ENCODE data around the gene LBX2. TPM values are rescaled to one million over a fixed set of nuclear protein-coding genes. Genes with fewer than 3 reads are reported as not detected.

The LBX2 gene
- total and polyA plus RNA-seq, 9 of the 15 experiments (the other 6 are each of a cell fraction or from before 2014, with no cell fraction given): 0.39 to 6.2 (median 1.8) TPM; not detected in 1

DNA sequence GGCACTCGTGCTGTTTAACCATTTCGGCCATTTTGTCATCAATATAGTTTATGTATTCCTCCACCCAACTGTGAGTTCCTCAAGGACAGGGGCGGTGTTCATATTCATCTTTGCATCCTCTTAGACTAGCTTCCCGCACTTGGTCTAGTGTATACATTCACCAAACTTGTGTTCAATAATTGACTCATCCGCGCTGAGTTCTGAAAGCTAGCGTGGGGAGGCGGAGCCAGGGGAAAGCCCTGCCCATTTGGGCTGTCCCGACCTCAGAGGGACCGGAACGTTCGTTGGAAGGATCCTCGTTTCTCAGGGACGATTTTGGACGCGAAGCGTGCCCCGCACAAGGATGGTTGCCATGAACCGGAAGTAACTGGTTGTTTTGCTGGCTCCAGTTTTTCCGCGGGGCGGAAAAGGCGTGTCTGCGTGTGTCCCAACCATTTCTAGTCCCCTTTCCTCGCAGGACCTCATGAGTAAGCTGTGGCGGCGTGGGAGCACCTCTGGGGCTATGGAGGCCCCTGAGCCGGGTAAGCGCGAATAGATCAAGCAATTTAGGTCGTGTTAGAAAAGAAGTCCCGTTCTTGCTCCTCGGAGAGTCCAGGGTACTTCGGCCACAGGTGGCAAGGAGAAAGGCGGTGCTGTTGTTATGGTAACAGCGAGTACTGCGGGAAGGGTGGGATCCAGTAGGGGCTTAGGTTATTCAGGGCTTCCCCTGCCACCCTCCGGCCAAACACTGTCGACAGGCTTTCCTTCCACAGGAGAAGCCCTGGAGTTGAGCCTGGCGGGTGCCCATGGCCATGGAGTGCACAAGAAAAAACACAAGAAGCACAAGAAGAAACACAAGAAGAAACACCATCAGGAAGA, 44.5 kb downstream of the LBX2 start, which contains the start of gene INO80B (continued):
- TF ChIP-seq ZNF263 (CRISPR knock-in tag; IDR thresholded peaks at IDR 0.05; ENCODE audit: borderline replicate concordance) (0 out of 2 replicates have a peak, but pooled peaks have one; percentile 53), RBM22 (IDR thresholded peaks at IDR 0.05; ENCODE audit: low read depth, low read length, poor library complexity, severe bottlenecking) (no peak), DNMT1 (IDR thresholded peaks at IDR 0.05) (no peak), PCBP1 (IDR thresholded peaks at IDR 0.05; ENCODE audit: low read depth, low read length, poor library complexity, severe bottlenecking) (no peak), ZNF551 (CRISPR knock-in tag; IDR thresholded peaks at IDR 0.05) (no peak), FOXA3 (CRISPR knock-in tag; conservative IDR thresholded peaks at IDR 0.05 in 1 of 2, IDR thresholded peaks at IDR 0.05 in 1 of 2) (0 out of 4 replicates have a peak, but pooled peaks of 1 of the 2 experiments have one; percentile 47), NFATC3 (IDR thresholded peaks at IDR 0.05) (no peak), TFAM (CRISPR knock-in tag; conservative IDR thresholded peaks at IDR 0.05) (no peak), TCF7 (IDR thresholded peaks at IDR 0.05; ENCODE audit: borderline replicate concordance) (peak; percentile 91), ZKSCAN8 (CRISPR knock-in tag; IDR thresholded peaks at IDR 0.05) (no peak; the same call in 1 of the 2 replicates), KDM1A (IDR thresholded peaks at IDR 0.05) (no peak), WHSC1 (IDR thresholded peaks at IDR 0.05; ENCODE audit: low read length) (no peak), NONO (IDR thresholded peaks at IDR 0.05; ENCODE audit: low read depth in 2 of 2, low read length in 1 of 2) (peak in 1 of 2 experiments; percentile 71; a peak in 2 of 4 replicates)
- TF ChIP-seq, protein P1, sequence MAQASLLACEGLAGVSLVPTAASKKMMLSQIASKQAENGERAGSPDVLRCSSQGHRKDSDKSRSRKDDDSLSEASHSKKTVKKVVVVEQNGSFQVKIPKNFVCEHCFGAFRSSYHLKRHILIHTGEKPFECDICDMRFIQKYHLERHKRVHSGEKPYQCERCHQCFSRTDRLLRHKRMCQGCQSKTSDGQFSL (CRISPR knock-in tag; IDR thresholded peaks at IDR 0.05): no peak
- TF ChIP-seq, protein P1 (tag; IDR thresholded peaks at IDR 0.05): no peak
- TF ChIP-seq, protein P2, sequence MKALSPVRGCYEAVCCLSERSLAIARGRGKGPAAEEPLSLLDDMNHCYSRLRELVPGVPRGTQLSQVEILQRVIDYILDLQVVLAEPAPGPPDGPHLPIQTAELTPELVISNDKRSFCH (CRISPR knock-in tag; IDR thresholded peaks at IDR 0.05): no peak
- TF ChIP-seq, protein P2 (tag; IDR thresholded peaks at IDR 0.05): 0 out of 2 replicates have a peak, but pooled peaks have one; percentile 43
- TF ChIP-seq, protein P3, sequence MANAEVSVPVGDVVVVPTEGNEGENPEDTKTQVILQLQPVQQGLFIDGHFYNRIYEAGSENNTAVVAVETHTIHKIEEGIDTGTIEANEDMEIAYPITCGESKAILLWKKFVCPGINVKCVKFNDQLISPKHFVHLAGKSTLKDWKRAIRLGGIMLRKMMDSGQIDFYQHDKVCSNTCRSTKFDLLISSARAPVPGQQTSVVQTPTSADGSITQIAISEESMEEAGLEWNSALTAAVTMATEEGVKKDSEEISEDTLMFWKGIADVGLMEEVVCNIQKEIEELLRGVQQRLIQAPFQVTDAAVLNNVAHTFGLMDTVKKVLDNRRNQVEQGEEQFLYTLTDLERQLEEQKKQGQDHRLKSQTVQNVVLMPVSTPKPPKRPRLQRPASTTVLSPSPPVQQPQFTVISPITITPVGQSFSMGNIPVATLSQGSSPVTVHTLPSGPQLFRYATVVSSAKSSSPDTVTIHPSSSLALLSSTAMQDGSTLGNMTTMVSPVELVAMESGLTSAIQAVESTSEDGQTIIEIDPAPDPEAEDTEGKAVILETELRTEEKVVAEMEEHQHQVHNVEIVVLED (CRISPR knock-in tag; IDR thresholded peaks at IDR 0.05): peak; percentile 80
- TF ChIP-seq, protein P4, sequence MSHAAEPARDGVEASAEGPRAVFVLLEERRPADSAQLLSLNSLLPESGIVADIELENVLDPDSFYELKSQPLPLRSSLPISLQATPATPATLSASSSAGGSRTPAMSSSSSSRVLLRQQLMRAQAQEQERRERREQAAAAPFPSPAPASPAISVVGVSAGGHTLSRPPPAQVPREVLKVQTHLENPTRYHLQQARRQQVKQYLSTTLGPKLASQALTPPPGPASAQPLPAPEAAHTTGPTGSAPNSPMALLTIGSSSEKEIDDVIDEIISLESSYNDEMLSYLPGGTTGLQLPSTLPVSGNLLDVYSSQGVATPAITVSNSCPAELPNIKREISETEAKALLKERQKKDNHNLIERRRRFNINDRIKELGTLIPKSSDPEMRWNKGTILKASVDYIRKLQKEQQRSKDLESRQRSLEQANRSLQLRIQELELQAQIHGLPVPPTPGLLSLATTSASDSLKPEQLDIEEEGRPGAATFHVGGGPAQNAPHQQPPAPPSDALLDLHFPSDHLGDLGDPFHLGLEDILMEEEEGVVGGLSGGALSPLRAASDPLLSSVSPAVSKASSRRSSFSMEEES (CRISPR knock-in tag; IDR thresholded peaks at IDR 0.05): no peak
- TF ChIP-seq, protein P5, sequence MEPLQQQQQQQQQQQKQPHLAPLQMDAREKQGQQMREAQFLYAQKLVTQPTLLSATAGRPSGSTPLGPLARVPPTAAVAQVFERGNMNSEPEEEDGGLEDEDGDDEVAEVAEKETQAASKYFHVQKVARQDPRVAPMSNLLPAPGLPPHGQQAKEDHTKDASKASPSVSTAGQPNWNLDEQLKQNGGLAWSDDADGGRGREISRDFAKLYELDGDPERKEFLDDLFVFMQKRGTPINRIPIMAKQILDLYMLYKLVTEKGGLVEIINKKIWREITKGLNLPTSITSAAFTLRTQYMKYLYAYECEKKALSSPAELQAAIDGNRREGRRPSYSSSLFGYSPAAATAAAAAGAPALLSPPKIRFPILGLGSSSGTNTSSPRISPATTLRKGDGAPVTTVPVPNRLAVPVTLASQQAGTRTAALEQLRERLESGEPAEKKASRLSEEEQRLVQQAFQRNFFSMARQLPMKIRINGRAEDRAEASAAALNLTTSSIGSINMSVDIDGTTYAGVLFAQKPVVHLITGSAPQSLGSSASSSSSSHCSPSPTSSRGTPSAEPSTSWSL (CRISPR knock-in tag; IDR thresholded peaks at IDR 0.05; ENCODE audit: borderline replicate concordance): no peak

Data from K562 (cell line).